OCI-LY1 (cell line): ENCODE data around the gene TMEM51.

Experiments used
- CTCF ChIP-seq: fragments of 200-600 bp; sonication (generic), shearing (Covaris generic); IDR thresholded peaks from 2 replicates; pipeline ENCODE4 v1.5.1; 2017; ENCODE audit warnings: mild to moderate bottlenecking, antibody characterized with exemption, low read length, moderate library complexity, mixed read lengths
- EZH2 ChIP-seq: fragments of 200-600 bp; sonication (generic), shearing (Covaris generic); IDR thresholded peaks from 2 replicates; pipeline ENCODE4 v1.8.0; 2017; ENCODE audit warnings: borderline replicate concordance, mixed run types, mild to moderate bottlenecking, antibody characterized with exemption, low read length, moderate library complexity, mixed read lengths

GRCh38 chr1:15245593-15246360 is 92.2 kb downstream of the TMEM51 start:
- TF ChIP-seq CTCF (no peak), EZH2 (no peak)
